Subcutaneous adipose tissue (tissue), 4 donors: Measurements from ENCODE around the gene ZNF212. TPM values are rescaled to one million over a fixed set of nuclear protein-coding genes. Genes with fewer than 3 reads are reported as not detected.

Experiments used
- total RNA-seq, 4 donors: library from RNA; depleted of rRNA; stranded (reverse); fragments of >200 nt; gene quantifications; one replicate each; pipeline ENCODE4 v1.1.0, GENCODE V29; 2016
- TF ChIP-seq, protein P1 (sequence below): fragments of 450-650 bp; IDR thresholded peaks from one replicate; pipeline ENCODE4 v1.5.1; 2016; ENCODE audit warnings: low read depth, mild to moderate bottlenecking, control low read depth, antibody characterized with exemption, moderate library complexity

Gene ZNF212
- total RNA-seq, 4 donors from 2014 or later: 2.0 to 5.5 (median 4.4) TPM

GRCh38 chr7:149293338-149293737 lies 53.9 kb downstream of the ZNF212 start:
- TF ChIP-seq, protein P1, sequence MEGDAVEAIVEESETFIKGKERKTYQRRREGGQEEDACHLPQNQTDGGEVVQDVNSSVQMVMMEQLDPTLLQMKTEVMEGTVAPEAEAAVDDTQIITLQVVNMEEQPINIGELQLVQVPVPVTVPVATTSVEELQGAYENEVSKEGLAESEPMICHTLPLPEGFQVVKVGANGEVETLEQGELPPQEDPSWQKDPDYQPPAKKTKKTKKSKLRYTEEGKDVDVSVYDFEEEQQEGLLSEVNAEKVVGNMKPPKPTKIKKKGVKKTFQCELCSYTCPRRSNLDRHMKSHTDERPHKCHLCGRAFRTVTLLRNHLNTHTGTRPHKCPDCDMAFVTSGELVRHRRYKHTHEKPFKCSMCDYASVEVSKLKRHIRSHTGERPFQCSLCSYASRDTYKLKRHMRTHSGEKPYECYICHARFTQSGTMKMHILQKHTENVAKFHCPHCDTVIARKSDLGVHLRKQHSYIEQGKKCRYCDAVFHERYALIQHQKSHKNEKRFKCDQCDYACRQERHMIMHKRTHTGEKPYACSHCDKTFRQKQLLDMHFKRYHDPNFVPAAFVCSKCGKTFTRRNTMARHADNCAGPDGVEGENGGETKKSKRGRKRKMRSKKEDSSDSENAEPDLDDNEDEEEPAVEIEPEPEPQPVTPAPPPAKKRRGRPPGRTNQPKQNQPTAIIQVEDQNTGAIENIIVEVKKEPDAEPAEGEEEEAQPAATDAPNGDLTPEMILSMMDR: no peak

- TF ChIP-seq, protein P1: no peak
Measured at GRCh38 chr7:149293946-149294633, 54.6 kb downstream of the ZNF212 start.

DNA sequence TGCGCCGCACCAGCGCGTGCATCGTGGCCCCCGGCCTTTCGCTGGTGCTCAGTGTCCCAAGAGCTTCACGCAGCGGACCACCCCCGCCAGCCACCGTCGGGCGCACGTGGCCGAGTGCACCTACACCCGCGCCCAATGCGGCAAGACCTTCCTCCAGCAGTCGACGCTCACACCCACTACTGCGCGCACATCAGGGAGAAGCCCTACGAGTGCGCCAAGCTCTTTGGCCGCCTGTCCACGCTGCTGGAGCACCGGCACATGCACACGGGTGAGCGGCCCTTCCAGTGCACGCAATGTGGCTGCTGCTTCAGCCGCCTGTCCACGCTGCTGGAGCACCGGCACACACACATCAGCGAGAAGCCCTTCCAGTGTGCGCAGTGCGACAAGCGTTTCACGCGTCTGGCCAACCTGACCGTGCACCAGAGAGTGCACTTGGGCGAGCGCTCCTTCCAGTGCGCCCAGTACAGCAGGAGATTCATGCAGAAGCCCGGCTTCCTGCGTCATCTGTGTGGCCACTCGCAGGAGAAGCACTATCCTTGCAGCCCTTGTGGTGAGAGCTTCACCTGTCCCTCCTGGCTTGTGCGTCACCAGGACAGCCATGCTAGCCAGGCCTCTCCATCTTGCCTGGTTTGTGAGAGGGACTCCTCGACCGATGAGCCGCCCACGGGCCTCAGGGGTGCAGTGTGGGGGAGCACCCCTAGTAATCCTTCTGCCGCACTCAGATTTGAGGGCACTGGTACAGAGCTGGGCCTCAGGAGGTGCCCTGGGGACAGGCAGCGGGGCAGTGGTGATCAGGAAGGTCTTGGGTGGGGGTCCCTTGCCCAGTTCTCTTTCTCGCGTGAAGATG lies 55.4 kb downstream of the ZNF212 start:
- TF ChIP-seq, protein P1: no peak

DNA sequence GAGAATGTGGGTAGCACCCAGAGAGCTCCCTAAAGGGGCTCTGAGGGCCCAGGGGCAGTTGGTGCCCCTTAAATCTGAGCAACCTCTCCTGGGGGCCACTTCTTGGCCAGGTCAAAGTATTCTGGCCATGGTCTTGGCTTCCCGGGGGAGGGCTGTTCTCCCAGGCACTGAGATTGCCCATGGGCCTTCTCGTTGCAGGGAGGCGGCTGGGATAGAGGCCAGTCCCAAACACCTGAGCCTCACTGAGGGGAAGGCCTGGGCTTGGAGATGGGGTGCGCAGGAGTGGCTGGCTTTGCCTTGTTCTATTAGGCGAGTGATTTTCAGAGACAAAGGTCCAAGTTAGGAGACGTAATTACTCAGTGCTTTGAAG lies 56.0 kb downstream of the ZNF212 start:
- TF ChIP-seq, protein P1: no peak

DNA sequence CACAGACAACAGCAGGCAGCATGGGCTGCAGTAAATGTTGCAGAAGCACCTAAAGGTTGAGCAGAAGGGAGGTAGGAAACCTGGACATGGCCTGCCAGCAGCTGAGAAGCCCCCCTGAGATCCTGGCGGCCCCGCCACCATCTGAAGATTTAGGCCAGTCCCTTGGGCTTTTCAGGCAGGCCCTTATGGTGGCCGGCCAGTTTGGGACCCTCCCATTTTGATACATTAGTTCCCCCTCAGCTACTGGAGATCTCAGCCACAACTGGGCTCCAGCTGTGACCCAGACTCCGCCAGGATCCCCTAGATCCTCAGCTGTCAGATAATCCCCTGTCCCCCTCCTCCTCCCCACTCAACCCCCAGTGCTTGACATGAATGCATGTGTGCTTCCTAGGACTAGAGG lies 56.9 kb downstream of the ZNF212 start:
- TF ChIP-seq, protein P1: no peak

GRCh38 chr7:149297034-149297755 lies 57.7 kb downstream of the ZNF212 start:
- TF ChIP-seq, protein P1: no peak
